Heart left ventricle (tissue), 13 donors: ENCODE data around the gene KCNMA1.

Experiments used
- CTCF ChIP-seq, 12 donors: fragments of 200-600 bp; sonication (generic) in 4 of 12; IDR thresholded peaks; one replicate each; pipeline versions ENCODE4 v1.5.0 to v1.8.0; 2018 to 2022; ENCODE audit warnings: antibody characterized with exemption in 12 of 12, mild to moderate bottlenecking in 5 of 12
- POLR2A ChIP-seq, 2 donors: fragments of 450-650 bp; IDR thresholded peaks; one replicate each; pipeline ENCODE4 v1.6.1; 2017; ENCODE audit warnings: antibody characterized with exemption in 2 of 2, mild to moderate bottlenecking in 2 of 2, moderate library complexity in 2 of 2
- donor health status: ischemic (EF 13 %, LVEDD 7.1; RV severe dilation, severe dysfunction).
- donor health status: DM: no; HTN: yes; CAD: no.
- donor health status: DM: no; HTN: no; CAD: no.
- donor health status: ischemic (EF 25% LVEDD 6.9; RV normal size, moderate dysfunction).
- donor health status: ischemic (EF 25% LVEDD 5.7; RV mildly dilated, moderate dysfunction).
- donor health status: ischemic (EF 35%, LVEDD 5.7; RV mildly dilated, moderate dysfunction).
- donor health status: nonischemic (EF 11% LVEDD 7.7; RV severe dilation, severe dysfunction).
- donor health status: DM: yes; HTN: yes; CAD: no.
- donor health status: PGD.
- donor health status: ischemic (EF 29% LVEDD 5.4; RV normal size, mild dysfunction).
- donor health status: nonischemic (EF 23%, LVEDD 6.1; RV moderate dilation, normal function).

GRCh38 chr10:77002872-77003271 is 634.7 kb downstream of the KCNMA1 start:
- TF ChIP-seq CTCF (IDR thresholded peaks at IDR 0.05) (no peak), POLR2A (IDR thresholded peaks at IDR 0.05) (no peak)
